HG03575 (cell line): ENCODE data around the gene SNCAIP.

ENCODE experiments used
- ATAC-seq: cut with Tn5 transposase; IDR thresholded peaks from one replicate; pipeline ENCODE4 v1.9.1; 2021; ENCODE audit not compliant: unreplicated experiment, insufficient number of reproducible peaks, low FRiP score; ENCODE audit errors: extremely low read depth

Gene SNCAIP

GRCh38 chr5:122436615-122437014, 124.6 kb downstream of the SNCAIP start:
- ATAC-seq: no peak

GRCh38 chr5:122439645-122440044, 127.6 kb downstream of the SNCAIP start:
- ATAC-seq: no peak

- ATAC-seq: peak; percentile 83
Measured at GRCh38 chr5:122442938-122443337, 130.9 kb downstream of the SNCAIP start.

GRCh38 chr5:122444411-122444810, 132.4 kb downstream of the SNCAIP start:
- ATAC-seq: no peak

GRCh38 chr5:122445070-122445469, 133.0 kb downstream of the SNCAIP start:
- no peak for ATAC-seq

GRCh38 chr5:122447072-122447471, 135.0 kb downstream of the SNCAIP start:
- no peak for ATAC-seq

- ATAC-seq: no peak
Measured at GRCh38 chr5:122447879-122448278, 135.8 kb downstream of the SNCAIP start.

- no peak for ATAC-seq
Measured at GRCh38 chr5:122454541-122454940, 142.5 kb downstream of the SNCAIP start.

- no peak for ATAC-seq
Measured at GRCh38 chr5:122455939-122456338, 143.9 kb downstream of the SNCAIP start.

GRCh38 chr5:122457178-122457826, 145.3 kb downstream of the SNCAIP start:
- no peak for ATAC-seq

GRCh38 chr5:122458278-122458872, 146.3 kb downstream of the SNCAIP start:
- ATAC-seq: no peak

- no peak for ATAC-seq
Measured at GRCh38 chr5:122462486-122462885, 150.4 kb downstream of the SNCAIP start.

- peak; percentile 51 for ATAC-seq
Measured at GRCh38 chr5:122463221-122463620, 151.2 kb downstream of the SNCAIP start.

- no peak for ATAC-seq
Measured at GRCh38 chr5:122464191-122464590, 152.2 kb downstream of the SNCAIP start.

GRCh38 chr5:122465031-122465577, 153.1 kb downstream of the SNCAIP start:
- no peak for ATAC-seq

- ATAC-seq: no peak
Measured at GRCh38 chr5:122465994-122466393, 154.0 kb downstream of the SNCAIP start.

- ATAC-seq: no peak
Measured at GRCh38 chr5:122468351-122469116, 156.5 kb downstream of the SNCAIP start.

GRCh38 chr5:122469384-122469919, 157.4 kb downstream of the SNCAIP start:
- ATAC-seq: no peak

- no peak for ATAC-seq
Measured at GRCh38 chr5:122470365-122470764, 158.3 kb downstream of the SNCAIP start.
